HL-60 (cell line): ENCODE measurements around the gene NR0B1.

Experiments used
- DNase-seq, 2 experiments: peaks; one replicate each; pipeline ENCODE4 v3.0.0-alpha.2; 2010 to 2020; ENCODE audit warnings: low read depth in 1 of 2, low spot score in 1 of 2
- H3K27ac ChIP-seq: fragments of 250-450 bp; sonication (Bioruptor Pico); replicated peaks from 2 replicates; pipeline ENCODE4 v1.5.1; 2020; ENCODE audit warnings: mild to moderate bottlenecking, moderate library complexity
- H3K27me3 ChIP-seq: fragments of 250-450 bp; sonication (Bioruptor Pico); 2 replicates; pipeline ENCODE4 v1.5.1; 2021; ENCODE audit warnings: mild to moderate bottlenecking, moderate library complexity; ENCODE audit not compliant: insufficient read depth, poor library complexity, severe bottlenecking
- H3K4me3 ChIP-seq: replicated peaks from 2 replicates; pipeline ENCODE4 v1.5.1; 2011; ENCODE audit warnings: mild to moderate bottlenecking, control low read depth, low read length; ENCODE audit not compliant: insufficient read depth
- GABPA ChIP-seq: IDR thresholded peaks from 2 replicates; pipeline ENCODE4 v1.6.1; 2012; ENCODE audit warnings: low read depth
- POLR2AphosphoS5 ChIP-seq: IDR thresholded peaks from 2 replicates; pipeline ENCODE4 v1.6.1; 2012; ENCODE audit warnings: low read depth
- SPI1 ChIP-seq: IDR thresholded peaks from 2 replicates; pipeline ENCODE4 v1.6.1; 2012; ENCODE audit warnings: low read depth, mild to moderate bottlenecking, borderline replicate concordance
- TF ChIP-seq, protein P1 (sequence below): IDR thresholded peaks from 2 replicates; pipeline ENCODE4 v1.6.1; 2012; ENCODE audit warnings: low read depth; ENCODE audit not compliant: insufficient replicate concordance
- TF ChIP-seq, protein P2 (sequence below): IDR thresholded peaks from one replicate; pipeline ENCODE4 v1.5.1; 2011; ENCODE audit warnings: low read length, control low read depth, inconsistent platforms; ENCODE audit not compliant: insufficient read depth

The NR0B1 gene

GRCh38 chrX:30301963-30302362 lies 7.2 kb downstream of the NR0B1 start:
- H3K4me3 ChIP-seq, result no peak overlapping the region
- no peak for DNase-seq
- H3K27ac ChIP-seq, result no peak overlapping the region
- H3K27me3 ChIP-seq, result peaks cover 3% of the 10 kb centered on the region
- TF ChIP-seq POLR2AphosphoS5 (no peak), SPI1 (no peak), GABPA (no peak)
- TF ChIP-seq, protein P1, sequence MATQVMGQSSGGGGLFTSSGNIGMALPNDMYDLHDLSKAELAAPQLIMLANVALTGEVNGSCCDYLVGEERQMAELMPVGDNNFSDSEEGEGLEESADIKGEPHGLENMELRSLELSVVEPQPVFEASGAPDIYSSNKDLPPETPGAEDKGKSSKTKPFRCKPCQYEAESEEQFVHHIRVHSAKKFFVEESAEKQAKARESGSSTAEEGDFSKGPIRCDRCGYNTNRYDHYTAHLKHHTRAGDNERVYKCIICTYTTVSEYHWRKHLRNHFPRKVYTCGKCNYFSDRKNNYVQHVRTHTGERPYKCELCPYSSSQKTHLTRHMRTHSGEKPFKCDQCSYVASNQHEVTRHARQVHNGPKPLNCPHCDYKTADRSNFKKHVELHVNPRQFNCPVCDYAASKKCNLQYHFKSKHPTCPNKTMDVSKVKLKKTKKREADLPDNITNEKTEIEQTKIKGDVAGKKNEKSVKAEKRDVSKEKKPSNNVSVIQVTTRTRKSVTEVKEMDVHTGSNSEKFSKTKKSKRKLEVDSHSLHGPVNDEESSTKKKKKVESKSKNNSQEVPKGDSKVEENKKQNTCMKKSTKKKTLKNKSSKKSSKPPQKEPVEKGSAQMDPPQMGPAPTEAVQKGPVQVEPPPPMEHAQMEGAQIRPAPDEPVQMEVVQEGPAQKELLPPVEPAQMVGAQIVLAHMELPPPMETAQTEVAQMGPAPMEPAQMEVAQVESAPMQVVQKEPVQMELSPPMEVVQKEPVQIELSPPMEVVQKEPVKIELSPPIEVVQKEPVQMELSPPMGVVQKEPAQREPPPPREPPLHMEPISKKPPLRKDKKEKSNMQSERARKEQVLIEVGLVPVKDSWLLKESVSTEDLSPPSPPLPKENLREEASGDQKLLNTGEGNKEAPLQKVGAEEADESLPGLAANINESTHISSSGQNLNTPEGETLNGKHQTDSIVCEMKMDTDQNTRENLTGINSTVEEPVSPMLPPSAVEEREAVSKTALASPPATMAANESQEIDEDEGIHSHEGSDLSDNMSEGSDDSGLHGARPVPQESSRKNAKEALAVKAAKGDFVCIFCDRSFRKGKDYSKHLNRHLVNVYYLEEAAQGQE, result no peak
- TF ChIP-seq, protein P2, sequence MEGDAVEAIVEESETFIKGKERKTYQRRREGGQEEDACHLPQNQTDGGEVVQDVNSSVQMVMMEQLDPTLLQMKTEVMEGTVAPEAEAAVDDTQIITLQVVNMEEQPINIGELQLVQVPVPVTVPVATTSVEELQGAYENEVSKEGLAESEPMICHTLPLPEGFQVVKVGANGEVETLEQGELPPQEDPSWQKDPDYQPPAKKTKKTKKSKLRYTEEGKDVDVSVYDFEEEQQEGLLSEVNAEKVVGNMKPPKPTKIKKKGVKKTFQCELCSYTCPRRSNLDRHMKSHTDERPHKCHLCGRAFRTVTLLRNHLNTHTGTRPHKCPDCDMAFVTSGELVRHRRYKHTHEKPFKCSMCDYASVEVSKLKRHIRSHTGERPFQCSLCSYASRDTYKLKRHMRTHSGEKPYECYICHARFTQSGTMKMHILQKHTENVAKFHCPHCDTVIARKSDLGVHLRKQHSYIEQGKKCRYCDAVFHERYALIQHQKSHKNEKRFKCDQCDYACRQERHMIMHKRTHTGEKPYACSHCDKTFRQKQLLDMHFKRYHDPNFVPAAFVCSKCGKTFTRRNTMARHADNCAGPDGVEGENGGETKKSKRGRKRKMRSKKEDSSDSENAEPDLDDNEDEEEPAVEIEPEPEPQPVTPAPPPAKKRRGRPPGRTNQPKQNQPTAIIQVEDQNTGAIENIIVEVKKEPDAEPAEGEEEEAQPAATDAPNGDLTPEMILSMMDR, result no peak

DNA sequence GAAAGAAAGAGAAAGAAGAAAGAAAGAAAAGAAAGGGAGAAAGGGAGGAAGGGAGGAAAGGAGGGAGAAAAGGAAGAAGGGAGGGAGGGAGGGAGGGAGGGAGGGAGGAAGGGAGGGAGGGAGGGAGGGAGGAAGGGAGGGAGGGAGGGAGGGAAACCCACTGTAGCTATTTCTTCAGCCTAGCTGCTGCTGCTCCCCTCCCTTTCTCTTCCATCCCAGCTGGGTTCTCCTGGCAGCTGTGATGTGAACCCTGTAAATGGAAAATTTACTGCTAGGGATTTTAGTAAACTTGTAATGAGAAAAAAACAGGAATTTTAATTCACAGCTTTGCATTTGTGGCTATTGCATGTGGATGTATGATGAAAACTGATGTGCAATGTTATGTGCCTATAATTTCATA lies 8.0 kb downstream of the NR0B1 start:
- Histone ChIP-seq H3K4me3 (no peak overlapping the region), H3K27ac (no peak overlapping the region), H3K27me3 (peaks cover 3% of the 10 kb centered on the region)
- TF ChIP-seq, protein P2, result no peak
- TF ChIP-seq SPI1 (no peak), GABPA (no peak), POLR2AphosphoS5 (no peak)
- TF ChIP-seq, protein P1, result no peak
- DNase-seq, result no peak

GRCh38 chrX:30296408-30297254 lies 12.6 kb downstream of the NR0B1 start:
- Histone ChIP-seq H3K27ac (no peak overlapping the region), H3K27me3 (no peaks in the 10 kb centered on the region), H3K4me3 (no peak overlapping the region)
- TF ChIP-seq GABPA, result no peak
- DNase-seq, result no peak

DNA sequence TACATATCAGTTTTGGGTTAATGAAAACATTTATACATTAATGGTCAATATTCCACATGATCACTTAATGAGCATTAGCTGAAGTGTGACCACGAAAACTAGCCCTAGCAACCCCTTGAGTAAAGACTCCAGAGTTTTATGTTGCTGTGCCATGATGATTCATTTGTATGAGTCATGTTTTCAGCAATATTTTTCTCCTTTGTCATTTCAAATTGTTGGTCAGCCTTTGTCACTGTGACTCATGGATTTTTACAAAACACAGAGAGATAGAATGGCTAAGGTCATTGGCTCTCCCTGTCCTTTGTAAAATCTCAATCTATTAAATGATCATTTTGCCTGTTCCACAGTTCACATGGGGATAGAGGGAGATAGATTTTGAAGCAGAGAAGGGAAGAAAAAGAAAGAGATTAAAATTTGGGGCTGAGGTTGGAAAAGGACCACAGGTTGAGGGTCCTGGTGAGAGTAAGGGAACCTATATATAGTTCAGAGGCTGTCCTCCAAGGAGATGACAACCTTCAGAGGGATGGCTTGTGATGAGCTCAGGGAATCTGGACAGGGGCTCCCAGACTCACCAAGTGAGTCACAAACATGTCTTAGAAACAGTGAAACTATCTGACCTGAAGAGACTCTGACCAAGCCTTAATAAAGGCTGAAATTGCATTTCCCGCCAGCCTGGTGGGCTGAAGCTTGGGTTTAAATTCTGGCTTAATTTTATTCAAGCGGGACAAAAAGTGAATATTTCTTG lies 25.6 kb downstream of the NR0B1 start:
- DNase-seq, result peak in 1 of 2 experiments; percentile 23
- Histone ChIP-seq H3K4me3 (no peak overlapping the region), H3K27me3 (peaks cover 2% of the 10 kb centered on the region), H3K27ac (no peak overlapping the region)
- TF ChIP-seq POLR2AphosphoS5, result no peak
- TF ChIP-seq, protein P2, result no peak
- TF ChIP-seq, protein P1, result no peak
- no peak for TF ChIP-seq SPI1
- TF ChIP-seq GABPA, result no peak
